RWPE1 (cell line): ENCODE results near the gene LCK.

ENCODE experiments used
- CTCF ChIA-PET: fragments of 350-600 bp; sonication (Branson Sonifier 250); formaldehyde crosslinking; extraction: SDS; loops from one replicate; lab custom pipeline; 2021; lab: Yijun Ruan, JAX
- POLR2A ChIA-PET: fragments of 400-600 bp; formaldehyde crosslinking; extraction: SDS; loops from one replicate; lab custom pipeline; 2020; ENCODE audit warnings: antibody characterized with exemption; ENCODE audit not compliant: low non-redundant PET; lab: Yijun Ruan, JAX
- DNase-seq: peaks from one replicate; pipeline ENCODE4 v3.0.0; 2012; ENCODE audit warnings: low spot score
- H3K27ac ChIP-seq: fragments of 450-650 bp; 2 replicates; pipeline ENCODE4 v1.5.1; 2017
- CTCF ChIP-seq: fragments of 450-650 bp; conservative IDR thresholded peaks from 2 replicates; pipeline ENCODE4 v1.5.1; 2017; ENCODE audit warnings: low read depth, mild to moderate bottlenecking

Gene LCK

GRCh38 chr1:32303997-32304622 lies 53.0 kb downstream of the LCK start:
- no peak overlapping the region for H3K27ac ChIP-seq
- ChIA-PET CTCF (interaction anchor here (0.6 to 0.8 kb wide), 3 partner anchors 22 to 150 kb away, joined by 3 to 4 read pairs (median 3); no protein-coding TSS in a partner anchor), POLR2A (no interaction called here)
- TF ChIP-seq CTCF = no peak
- DNase-seq = no peak

GRCh38 chr1:32305310-32305709 lies 54.2 kb downstream of the LCK start:
- H3K27ac ChIP-seq = no peak overlapping the region
- DNase-seq = no peak
- TF ChIP-seq CTCF = no peak
- ChIA-PET CTCF (interaction anchor here (0.7 kb wide), 1 partner anchor 144 kb away, joined by 3 read pairs; no protein-coding TSS in a partner anchor), POLR2A (no interaction called here)

- no peak for DNase-seq
- H3K27ac ChIP-seq = no peak overlapping the region
- ChIA-PET CTCF (interaction anchor here (1.1 kb wide), 1 partner anchor 9 kb away, joined by 3 read pairs; no protein-coding TSS in a partner anchor), POLR2A (interaction anchor here (0.7 kb wide), 1 partner anchor 96 kb away, joined by 3 read pairs; no protein-coding TSS in a partner anchor)
- TF ChIP-seq CTCF = no peak
Observed at GRCh38 chr1:32307324-32307723, 56.3 kb downstream of the LCK start.

GRCh38 chr1:32309960-32310359 lies 58.9 kb downstream of the LCK start:
- POLR2A ChIA-PET = no interaction called here
- CTCF ChIA-PET = no interaction called here
- no peak for DNase-seq
- H3K27ac ChIP-seq = no peak overlapping the region
- TF ChIP-seq CTCF = no peak

GRCh38 chr1:32311709-32312393 lies 60.8 kb downstream of the LCK start:
- CTCF ChIA-PET = interaction anchor here (0.5 kb wide), 2 partner anchors 8 to 64 kb away, joined by 3 read pairs; no protein-coding TSS in a partner anchor
- TF ChIP-seq CTCF = no peak
- no peak for DNase-seq
- POLR2A ChIA-PET = interaction anchor here (1.1 kb wide), 1 partner anchor 24 kb away, joined by 3 read pairs; the partner anchor contains the start of gene MARCKSL1
- no peak overlapping the region for H3K27ac ChIP-seq

GRCh38 chr1:32316903-32317277 lies 65.8 kb downstream of the LCK start:
- CTCF ChIA-PET = interaction anchor here (0.8 to 1.5 kb wide), 4 partner anchors 10 to 102 kb away, joined by 3 to 4 read pairs (median 4); no protein-coding TSS in a partner anchor
- no peak for TF ChIP-seq CTCF
- DNase-seq = no peak
- H3K27ac ChIP-seq = no peak overlapping the region
- POLR2A ChIA-PET = no interaction called here
